K562 (cell line): ENCODE results near the gene ZNF385D.

ENCODE experiments used
- ARID1B ChIP-seq: fragments of 450-650 bp; IDR thresholded peaks from 2 replicates; pipeline ENCODE4 v1.6.1; 2016; ENCODE audit warnings: antibody characterized with exemption, mild to moderate bottlenecking, inconsistent platforms
- ATF4 ChIP-seq: fragments of 450-650 bp; formaldehyde crosslinking; IDR thresholded peaks from 2 replicates; pipeline ENCODE4 v1.4.0; 2022; ENCODE audit warnings: mild to moderate bottlenecking, moderate library complexity
- COPS2 ChIP-seq: fragments of 450-650 bp; conservative IDR thresholded peaks from 2 replicates; pipeline ENCODE4 v1.6.1; 2016; ENCODE audit warnings: mild to moderate bottlenecking, moderate library complexity
- GMEB1 ChIP-seq: fragments of 250-450 bp; sonication (Bioruptor Pico); IDR thresholded peaks from 2 replicates; pipeline ENCODE4 v1.4.0; 2020; ENCODE audit warnings: mild to moderate bottlenecking
- MLLT1 ChIP-seq, 2 experiments: fragments of 450-650 bp; IDR thresholded peaks; 2 replicates each; pipeline ENCODE4 v1.6.1; 2016
- MYNN ChIP-seq, 2 experiments: sonication (generic); formaldehyde crosslinking in 1 of 2; IDR thresholded peaks; 2 replicates each; pipeline versions ENCODE4 v1.5.0 to v1.6.1; 2016 to 2020; ENCODE audit warnings: antibody characterized with exemption in 1 of 2, missing genetic modification reagents in 1 of 2
- NKRF ChIP-seq: fragments of 450-650 bp; IDR thresholded peaks from 2 replicates; pipeline ENCODE4 v1.6.1; 2016; ENCODE audit warnings: borderline replicate concordance
- POLR2A ChIP-seq: fragments of 450-650 bp; conservative IDR thresholded peaks from 2 replicates; pipeline ENCODE4 v1.6.1; 2016
- SMAD3 ChIP-seq: fragments of 450-650 bp; formaldehyde crosslinking; conservative IDR thresholded peaks from 2 replicates; pipeline ENCODE4 v1.4.0; 2020; ENCODE audit warnings: mild to moderate bottlenecking
- SMC3 ChIP-seq: conservative IDR thresholded peaks from 2 replicates; pipeline ENCODE4 v1.6.1; 2011; ENCODE audit warnings: low read depth, low read length, improper control_type of control experiment; ENCODE audit not compliant: insufficient read depth
- TARDBP ChIP-seq: fragments of 450-650 bp; IDR thresholded peaks from 2 replicates; pipeline ENCODE4 v1.6.1; 2016
- ZNF174 ChIP-seq: fragments of 250-450 bp; sonication (Bioruptor Pico); IDR thresholded peaks from 2 replicates; pipeline ENCODE4 v1.4.0; 2020; ENCODE audit warnings: mild to moderate bottlenecking
- ZNF23 ChIP-seq: fragments of 250-450 bp; sonication (Bioruptor Pico); IDR thresholded peaks from 2 replicates; pipeline ENCODE4 v1.4.0; 2020; ENCODE audit warnings: mild to moderate bottlenecking

- TF ChIP-seq ARID1B (no peak), POLR2A (no peak), SMAD3 (CRISPR knock-in tag) (no peak), MYNN (IDR thresholded peaks at IDR 0.05) (no peak), MYNN (CRISPR knock-in tag; IDR thresholded peaks at IDR 0.05) (no peak), SMC3 (no peak), MLLT1 (IDR thresholded peaks at IDR 0.05) (no peak), ATF4 (no peak), ZNF23 (no peak), TARDBP (no peak), ZNF174 (CRISPR knock-in tag) (no peak), COPS2 (no peak), GMEB1 (CRISPR knock-in tag) (no peak), NKRF (no peak)
Observed at GRCh38 chr3:21505711-21506460, 245.1 kb downstream of the ZNF385D start.
